Upper lobe of left lung (tissue), 6 donors: ENCODE data around the gene SLC25A21. TPM values are rescaled to one million over a fixed set of nuclear protein-coding genes. Genes with fewer than 3 reads are reported as not detected.

Source experiments
- ATAC-seq, 2 donors: fragments of 200-7000 bp; cut with Tn5 transposase; one replicate each; pipeline ENCODE4 v1.9.1; 2022; ENCODE audit warnings: mild to moderate bottlenecking in 2 of 2, moderate library complexity in 2 of 2; ENCODE audit not compliant: low FRiP score in 2 of 2
- DNase-seq, 2 donors: peaks; one replicate each; pipeline ENCODE4 v3.0.0-alpha.2; 2019 to 2020
- H3K27ac ChIP-seq, 4 donors: fragments of 200-600 bp; sonication (generic); one replicate each; pipeline ENCODE4 v1.5.1; 2016 to 2019
- H3K27me3 ChIP-seq, 4 donors: fragments of 200-600 bp; sonication (generic); one replicate each; pipeline ENCODE4 v1.5.1; 2017 to 2019
- H3K36me3 ChIP-seq, 4 donors: fragments of 200-600 bp; sonication (generic); one replicate each; pipeline ENCODE4 v1.5.1; 2016 to 2019
- H3K4me1 ChIP-seq, 4 donors: fragments of 200-600 bp; sonication (generic); one replicate each; pipeline ENCODE4 v1.5.1; 2018 to 2019
- H3K4me3 ChIP-seq, 4 donors: fragments of 200-600 bp; sonication (generic); one replicate each; pipeline ENCODE4 v1.5.1; 2017 to 2019; ENCODE audit warnings: mild to moderate bottlenecking in 2 of 4, moderate library complexity in 1 of 4
- H3K9me3 ChIP-seq, 4 donors: fragments of 200-600 bp; sonication (generic); one replicate each; pipeline ENCODE4 v1.5.1; 2018 to 2019
- EP300 ChIP-seq, 4 donors: sonication (generic); formaldehyde crosslinking; IDR thresholded peaks; one replicate each; pipeline ENCODE4 v1.5.1; 2017; ENCODE audit warnings: antibody characterized with exemption in 4 of 4, control low read depth in 2 of 4
- POLR2A ChIP-seq, 4 donors: fragments of 450-650 bp; IDR thresholded peaks; one replicate each; pipeline ENCODE4 v1.5.1; 2016 to 2017; ENCODE audit warnings: antibody characterized with exemption in 4 of 4, mild to moderate bottlenecking in 2 of 4
- POLR2AphosphoS5 ChIP-seq, 2 donors: sonication (generic); formaldehyde crosslinking; IDR thresholded peaks; one replicate each; pipeline ENCODE4 v1.5.1; 2017; ENCODE audit warnings: antibody characterized with exemption in 2 of 2
- WGBS, 2 donors: methylation state at CpG; one replicate each; pipeline ENCODE4 v1.1.5; 2017 to 2018; 5-methylcytosine and 5-hydroxymethylcytosine counted together
- total RNA-seq, 6 donors: library from RNA; depleted of rRNA in 4 of 6; stranded (reverse); fragments of >200 nt in 4 of 6; gene quantifications; one replicate each; pipeline versions ENCODE4 v1.1.0 to v1.2.1, GENCODE V29; 2016 to 2021
- TF ChIP-seq, protein P1 (sequence below), 6 experiments: fragments of 450-650 bp in 4 of 6; fragments of 200-600 bp in 2 of 6; sonication (generic) in 2 of 6; IDR thresholded peaks; one replicate each; pipeline ENCODE4 v1.5.1; 2016 to 2019; ENCODE audit warnings: antibody characterized with exemption in 6 of 6
- donor health status: DM: no; HTN: no; CAD: no; lungs with moderate emphysema.
- donor health status: DM: no; HTN: yes; CAD: no; lungs with severe emphysema.

SLC25A21 gene
- total RNA-seq, 6 donors from 2014 or later, result 0.15 to 1.7 (median 0.30) TPM; not detected in 3

DNA sequence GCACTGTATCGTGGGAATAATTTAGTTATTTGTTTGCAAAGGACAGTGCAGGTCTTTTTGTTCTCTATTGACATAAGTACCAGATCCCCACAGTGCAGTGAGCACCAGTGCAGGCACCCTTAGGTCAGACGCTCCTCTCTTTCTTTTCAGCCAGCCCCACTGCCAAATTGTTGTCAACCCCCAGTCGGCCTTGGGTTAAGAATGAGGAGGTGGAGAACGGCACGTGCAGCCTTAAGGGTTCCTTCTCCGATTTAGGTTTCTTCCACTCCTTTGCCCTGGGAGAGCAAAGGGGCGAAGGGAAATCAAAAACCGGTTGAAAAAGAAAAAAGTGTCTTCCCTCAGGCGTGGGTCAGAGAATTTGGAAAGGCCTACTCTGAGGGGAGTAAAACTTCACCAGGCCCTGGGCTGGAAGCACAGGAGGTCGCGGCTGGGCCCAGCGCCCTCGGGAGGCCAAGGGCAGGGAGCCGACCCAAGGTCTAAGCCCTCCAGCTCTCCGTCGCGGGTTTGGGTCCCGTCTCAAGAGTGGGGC lies 506.5 kb downstream of the SLC25A21 start:
- Histone ChIP-seq H3K9me3 (no peaks in the 10 kb centered on the region), H3K27me3 (peaks cover 0 to 60% (median 37%) of the 10 kb centered on the region in 4 donors), H3K4me1 (peaks cover 26 to 47% (median 46%) of the 10 kb centered on the region in 4 donors), H3K27ac (no peak overlapping the region), H3K36me3 (no peaks in the 10 kb centered on the region), H3K4me3 (no peak overlapping the region)
- DNase-seq, result no peak
- TF ChIP-seq EP300 (IDR thresholded peaks at IDR 0.05) (no peak), POLR2AphosphoS5 (IDR thresholded peaks at IDR 0.05) (no peak), POLR2A (IDR thresholded peaks at IDR 0.05) (no peak)
- TF ChIP-seq, protein P1, sequence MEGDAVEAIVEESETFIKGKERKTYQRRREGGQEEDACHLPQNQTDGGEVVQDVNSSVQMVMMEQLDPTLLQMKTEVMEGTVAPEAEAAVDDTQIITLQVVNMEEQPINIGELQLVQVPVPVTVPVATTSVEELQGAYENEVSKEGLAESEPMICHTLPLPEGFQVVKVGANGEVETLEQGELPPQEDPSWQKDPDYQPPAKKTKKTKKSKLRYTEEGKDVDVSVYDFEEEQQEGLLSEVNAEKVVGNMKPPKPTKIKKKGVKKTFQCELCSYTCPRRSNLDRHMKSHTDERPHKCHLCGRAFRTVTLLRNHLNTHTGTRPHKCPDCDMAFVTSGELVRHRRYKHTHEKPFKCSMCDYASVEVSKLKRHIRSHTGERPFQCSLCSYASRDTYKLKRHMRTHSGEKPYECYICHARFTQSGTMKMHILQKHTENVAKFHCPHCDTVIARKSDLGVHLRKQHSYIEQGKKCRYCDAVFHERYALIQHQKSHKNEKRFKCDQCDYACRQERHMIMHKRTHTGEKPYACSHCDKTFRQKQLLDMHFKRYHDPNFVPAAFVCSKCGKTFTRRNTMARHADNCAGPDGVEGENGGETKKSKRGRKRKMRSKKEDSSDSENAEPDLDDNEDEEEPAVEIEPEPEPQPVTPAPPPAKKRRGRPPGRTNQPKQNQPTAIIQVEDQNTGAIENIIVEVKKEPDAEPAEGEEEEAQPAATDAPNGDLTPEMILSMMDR (IDR thresholded peaks at IDR 0.05), result no peak
- 26% methylated on average over 13 to 15 of the region's 18 CpGs for WGBS, 2 donors
- no peak for ATAC-seq

- no peak overlapping the region for H3K27ac ChIP-seq
- peaks cover 0 to 72% (median 43%) of the 10 kb centered on the region in 4 donors for H3K27me3 ChIP-seq
- ATAC-seq (no peak), DNase-seq (no peak)
- no peaks in the 10 kb centered on the region for H3K9me3 ChIP-seq
- TF ChIP-seq, protein P1 (IDR thresholded peaks at IDR 0.05), result no peak
- TF ChIP-seq POLR2AphosphoS5 (IDR thresholded peaks at IDR 0.05), result no peak
- no peak for TF ChIP-seq POLR2A (IDR thresholded peaks at IDR 0.05)
- TF ChIP-seq EP300 (IDR thresholded peaks at IDR 0.05), result no peak
- H3K36me3 ChIP-seq, result no peaks in the 10 kb centered on the region
- WGBS, 2 donors, result 13 to 15% methylated on average over 9 of the region's 9 CpGs
- peak overlapping the region in 1 of 4 donors; percentile 37 for H3K4me3 ChIP-seq
- H3K4me1 ChIP-seq, result peaks cover 26 to 48% (median 47%) of the 10 kb centered on the region in 4 donors
These were observed 507.8 kb downstream of the SLC25A21 start for GRCh38 chr14:36664322-36665193.

DNA sequence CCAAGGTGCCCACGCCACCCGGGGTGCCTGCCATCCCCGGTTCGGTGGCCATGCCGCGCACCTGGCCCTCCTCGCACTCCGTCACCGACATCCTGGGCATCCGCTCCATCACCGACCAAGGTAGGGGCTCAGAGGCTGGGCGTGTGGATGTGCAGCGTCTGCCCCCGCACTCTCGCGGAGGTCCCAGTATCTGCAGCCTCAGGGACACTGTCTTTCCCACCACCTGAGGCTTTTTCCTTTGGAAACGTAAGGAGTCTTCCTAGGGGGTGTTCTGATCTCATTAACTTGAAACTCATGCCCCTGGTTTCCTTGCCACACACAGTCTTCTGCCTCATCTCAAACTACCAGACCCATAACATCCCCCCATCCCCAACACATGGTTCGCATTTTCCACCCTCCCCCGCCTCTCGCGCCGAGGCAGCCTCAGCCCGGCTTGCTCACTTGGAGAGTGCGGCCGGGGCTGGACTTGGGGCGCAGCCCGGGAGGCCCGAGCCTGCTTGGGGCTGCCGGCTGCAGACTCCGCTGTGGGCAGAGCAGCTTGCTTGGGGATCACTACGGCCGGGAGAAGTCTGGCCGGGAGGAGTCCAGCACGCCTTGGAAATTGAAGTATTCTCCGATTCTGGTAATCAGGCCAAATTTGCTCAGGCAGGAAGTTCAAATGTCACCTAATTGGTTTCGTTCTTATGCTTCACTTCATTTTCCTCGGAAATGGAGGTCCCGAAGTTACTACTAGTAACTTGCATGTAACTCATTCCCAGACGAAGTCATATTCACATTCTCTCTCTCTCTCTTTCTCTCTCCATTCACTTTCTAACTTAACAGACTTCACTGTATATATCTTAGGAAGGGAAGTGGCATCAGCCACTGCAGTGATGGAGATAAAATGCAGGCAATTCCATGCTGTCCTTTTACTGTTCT lies 508.7 kb downstream of the SLC25A21 start:
- Histone ChIP-seq H3K4me1 (peaks cover 28 to 52% (median 51%) of the 10 kb centered on the region in 4 donors), H3K27me3 (peaks cover 0 to 81% (median 49%) of the 10 kb centered on the region in 4 donors), H3K9me3 (no peaks in the 10 kb centered on the region), H3K4me3 (peak overlapping the region in 3 of 4 donors; percentile 2 to 37 (median 18)), H3K36me3 (no peaks in the 10 kb centered on the region), H3K27ac (no peak overlapping the region)
- 4 to 6% methylated on average over 20 to 30 of the region's 39 CpGs for WGBS, 2 donors
- DNase-seq (peak in 1 of 2 donors; percentile 62), ATAC-seq (peak in 1 of 2 donors; percentile 35)
- no peak for TF ChIP-seq POLR2A (IDR thresholded peaks at IDR 0.05)

DNA sequence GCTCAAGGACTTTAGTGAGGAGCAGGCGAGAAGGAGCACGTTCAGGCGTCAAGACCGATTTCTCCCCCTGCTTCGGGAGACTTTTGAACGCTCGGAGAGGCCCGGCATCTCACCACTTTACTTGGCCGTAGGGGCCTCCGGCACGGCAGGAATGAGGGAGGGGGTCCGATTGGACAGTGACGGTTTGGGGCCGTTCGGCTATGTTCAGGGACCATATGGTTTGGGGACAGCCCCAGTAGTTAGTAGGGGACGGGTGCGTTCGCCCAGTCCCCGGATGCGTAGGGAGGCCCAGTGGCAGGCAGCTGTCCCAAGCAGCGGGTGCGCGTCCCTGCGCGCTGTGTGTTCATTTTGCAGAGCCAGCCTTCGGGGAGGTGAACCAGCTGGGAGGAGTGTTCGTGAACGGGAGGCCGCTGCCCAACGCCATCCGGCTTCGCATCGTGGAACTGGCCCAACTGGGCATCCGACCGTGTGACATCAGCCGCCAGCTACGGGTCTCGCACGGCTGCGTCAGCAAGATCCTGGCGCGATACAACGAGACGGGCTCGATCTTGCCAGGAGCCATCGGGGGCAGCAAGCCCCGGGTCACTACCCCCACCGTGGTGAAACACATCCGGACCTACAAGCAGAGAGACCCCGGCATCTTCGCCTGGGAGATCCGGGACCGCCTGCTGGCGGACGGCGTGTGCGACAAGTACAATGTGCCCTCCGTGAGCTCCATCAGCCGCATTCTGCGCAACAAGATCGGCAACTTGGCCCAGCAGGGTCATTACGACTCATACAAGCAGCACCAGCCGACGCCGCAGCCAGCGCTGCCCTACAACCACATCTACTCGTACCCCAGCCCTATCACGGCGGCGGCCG lies 509.6 kb downstream of the SLC25A21 start:
- Histone ChIP-seq H3K4me3 (peak overlapping the region in 3 of 4 donors; percentile 2 to 37 (median 18)), H3K27me3 (peaks cover 0 to 87% (median 57%) of the 10 kb centered on the region in 4 donors), H3K4me1 (peaks cover 33 to 60% (median 56%) of the 10 kb centered on the region in 4 donors), H3K27ac (no peak overlapping the region), H3K9me3 (no peaks in the 10 kb centered on the region), H3K36me3 (no peaks in the 10 kb centered on the region)
- TF ChIP-seq, protein P1 (IDR thresholded peaks at IDR 0.05), result no peak
- TF ChIP-seq EP300 (IDR thresholded peaks at IDR 0.05) (no peak), POLR2AphosphoS5 (IDR thresholded peaks at IDR 0.05) (no peak), POLR2A (IDR thresholded peaks at IDR 0.05) (no peak)
- ATAC-seq (no peak), DNase-seq (peak in 1 of 2 donors; percentile 81)
- 3 to 4% methylated on average over 15 to 53 of the region's 71 CpGs for WGBS, 2 donors
